ENCODE measurements around the gene NANOS2. TPM values are rescaled to one million over a fixed set of nuclear protein-coding genes. Genes with fewer than 3 reads are reported as not detected.

NANOS2 gene
- total and polyA plus RNA-seq, 2 donors from 2014 or later: not detected

GRCh38 chr19:45882652-45883585 is 31.7 kb downstream of the NANOS2 start:
- Histone ChIP-seq H3K9ac (ENCODE audit: low read length in 3 of 3) (peak overlapping the region in 2 of 3 donors; percentile 30 to 73), H3K27ac (ENCODE audit: low read depth in 2 of 2, low read length in 2 of 2) (peak overlapping the region; percentile 79 to 85), H3K27me3 (ENCODE audit: control insufficient read depth, insufficient read depth, low read length) (no peaks in the 10 kb centered on the region), H3K4me3 (ENCODE audit: low read length in 3 of 3) (peak overlapping the region; percentile 36 to 70 (median 70)), H3K9me3 (ENCODE audit: control insufficient read depth in 2 of 3, insufficient read depth in 1 of 3, low read length in 3 of 3) (no peaks in the 10 kb centered on the region), H3K36me3 (ENCODE audit: control insufficient read depth in 2 of 3, insufficient read depth in 3 of 3, low read length in 3 of 3) (no peaks in the 10 kb centered on the region), H3K4me1 (ENCODE audit: control insufficient read depth in 2 of 3, insufficient read depth in 2 of 3, low read depth in 1 of 3, low read length in 3 of 3) (peaks cover 0 to 32% (median 11%) of the 10 kb centered on the region in 3 donors)
- DNase-seq: peak; percentile 92 to 94 (median 94)
- intact Hi-C loops (cut with DNase I): no loop called here
- FAIRE-seq: no peak
- TF ChIP-seq CTCF (IDR thresholded peaks at IDR 0.05; ENCODE audit: borderline replicate concordance, extremely low read depth, insufficient read depth): peak; percentile 100

GRCh38 chr19:45881909-45882528 is 32.6 kb downstream of the NANOS2 start:
- intact Hi-C loops (cut with DNase I): no loop called here
- Histone ChIP-seq H3K36me3 (ENCODE audit: control insufficient read depth in 2 of 3, insufficient read depth in 3 of 3, low read length in 3 of 3) (no peaks in the 10 kb centered on the region), H3K27ac (ENCODE audit: low read depth in 2 of 2, low read length in 2 of 2) (peak overlapping the region in 1 of 2 donors; percentile 79), H3K9me3 (ENCODE audit: control insufficient read depth in 2 of 3, insufficient read depth in 1 of 3, low read length in 3 of 3) (no peaks in the 10 kb centered on the region), H3K9ac (ENCODE audit: low read length in 3 of 3) (peak overlapping the region in 2 of 3 donors; percentile 30 to 73), H3K4me3 (ENCODE audit: low read length in 3 of 3) (peak overlapping the region in 2 of 3 donors; percentile 58 to 70), H3K27me3 (ENCODE audit: control insufficient read depth, insufficient read depth, low read length) (no peaks in the 10 kb centered on the region), H3K4me1 (ENCODE audit: control insufficient read depth in 2 of 3, insufficient read depth in 2 of 3, low read depth in 1 of 3, low read length in 3 of 3) (peaks cover 0 to 35% (median 11%) of the 10 kb centered on the region in 3 donors)
- peak in 3 of 5 donors; percentile 43 to 78 (median 57) for DNase-seq
- no peak for FAIRE-seq
- TF ChIP-seq CTCF (IDR thresholded peaks at IDR 0.05; ENCODE audit: borderline replicate concordance, extremely low read depth, insufficient read depth): no peak

- H3K4me1 ChIP-seq (ENCODE audit: control insufficient read depth in 2 of 3, insufficient read depth in 2 of 3, low read depth in 1 of 3, low read length in 3 of 3): peaks cover 0 to 34% (median 11%) of the 10 kb centered on the region in 3 donors
- FAIRE-seq: no peak
These were observed 33.3 kb downstream of the NANOS2 start for GRCh38 chr19:45881082-45881908.

More at GRCh38 chr19:45881082-45881908, 33.3 kb downstream of the NANOS2 start:
- Histone ChIP-seq H3K27ac (ENCODE audit: low read depth in 2 of 2, low read length in 2 of 2) (peak overlapping the region in 1 of 2 donors; percentile 5), H3K9me3 (ENCODE audit: control insufficient read depth in 2 of 3, insufficient read depth in 1 of 3, low read length in 3 of 3) (no peaks in the 10 kb centered on the region), H3K4me3 (ENCODE audit: low read length in 3 of 3) (no peak overlapping the region), H3K36me3 (ENCODE audit: control insufficient read depth in 2 of 3, insufficient read depth in 3 of 3, low read length in 3 of 3) (no peaks in the 10 kb centered on the region), H3K27me3 (ENCODE audit: control insufficient read depth, insufficient read depth, low read length) (no peaks in the 10 kb centered on the region), H3K9ac (ENCODE audit: low read length in 3 of 3) (no peak overlapping the region)
- TF ChIP-seq CTCF (IDR thresholded peaks at IDR 0.05; ENCODE audit: borderline replicate concordance, extremely low read depth, insufficient read depth): no peak
- intact Hi-C loops (cut with DNase I): no loop called here
- no peak for DNase-seq
